T-helper 17 cell (primary cell): ENCODE data around the gene C16orf95. TPM values are rescaled to one million over a fixed set of nuclear protein-coding genes. Genes with fewer than 3 reads are reported as not detected.

Source experiments
- ATAC-seq: fragments of 150-1000 bp; cut with Tn5 transposase; 2 replicates; pipeline ENCODE4 v1.10.0; 2021; ENCODE audit warnings: mild to moderate bottlenecking, moderate library complexity
- DNase-seq, 3 donors: peaks; one replicate each; pipeline versions ENCODE4 v3.0.0 to v3.0.0-alpha.2; 2020 to 2021
- H3K9me3 ChIP-seq: one replicate; pipeline ENCODE4 v1.7.0; 2013; ENCODE audit warnings: low read length, mild to moderate bottlenecking; ENCODE audit not compliant: control insufficient read depth, poor library complexity, severe bottlenecking
- H3K27ac Mint-ChIP-seq: one replicate; pipeline ENCODE4 v1.8.0; 2022; ENCODE audit warnings: mild to moderate bottlenecking, moderate library complexity, mixed read lengths
- H3K27me3 Mint-ChIP-seq: one replicate; pipeline ENCODE4 v1.8.0; 2022; ENCODE audit warnings: mixed read lengths
- H3K36me3 Mint-ChIP-seq: one replicate; pipeline ENCODE4 v1.8.0; 2022; ENCODE audit warnings: low read depth, mixed read lengths
- H3K4me1 Mint-ChIP-seq: one replicate; pipeline ENCODE4 v1.8.0; 2022; ENCODE audit warnings: mild to moderate bottlenecking, mixed read lengths
- H3K4me3 Mint-ChIP-seq: one replicate; pipeline ENCODE4 v1.8.0; 2022; ENCODE audit warnings: mild to moderate bottlenecking, moderate library complexity, mixed read lengths
- total RNA-seq, 4 donors: library from RNA in 2 of 4; stranded (reverse) in 2 of 4; gene quantifications; one replicate each; pipeline ENCODE4 v1.2.3 and lab custom pipeline; 2022 to 2026

C16orf95 gene
- total RNA-seq, 2 donors from 2014 or later: 2.0 to 2.6 TPM

DNA sequence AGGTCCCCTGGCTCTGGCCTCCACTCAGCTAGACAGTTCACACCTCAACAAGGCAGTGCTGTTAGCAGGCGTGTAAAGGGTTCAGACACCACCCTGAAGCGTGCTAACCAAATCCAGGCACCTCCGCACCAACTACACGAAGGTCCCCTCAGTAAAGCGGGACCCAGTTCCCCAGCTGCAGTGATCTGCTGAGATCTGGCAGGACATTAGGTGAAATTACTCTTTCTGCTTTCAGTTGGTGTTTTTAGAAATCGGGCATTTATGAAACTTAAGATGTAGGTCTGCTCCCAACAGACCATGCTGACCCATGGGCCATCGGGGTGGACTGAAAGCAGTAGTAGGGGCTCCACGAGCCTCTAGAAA lies 39.3 kb upstream of the C16orf95 start:
- no peak overlapping the region for H3K4me3 Mint-ChIP-seq
- no peak for ATAC-seq
- no peak overlapping the region for H3K27ac Mint-ChIP-seq
- peaks cover 2% of the 10 kb centered on the region for H3K4me1 Mint-ChIP-seq
- no peaks in the 10 kb centered on the region for H3K9me3 ChIP-seq
- no peaks in the 10 kb centered on the region for H3K27me3 Mint-ChIP-seq
- DNase-seq: no peak
- peaks cover 3% of the 10 kb centered on the region for H3K36me3 Mint-ChIP-seq

DNA sequence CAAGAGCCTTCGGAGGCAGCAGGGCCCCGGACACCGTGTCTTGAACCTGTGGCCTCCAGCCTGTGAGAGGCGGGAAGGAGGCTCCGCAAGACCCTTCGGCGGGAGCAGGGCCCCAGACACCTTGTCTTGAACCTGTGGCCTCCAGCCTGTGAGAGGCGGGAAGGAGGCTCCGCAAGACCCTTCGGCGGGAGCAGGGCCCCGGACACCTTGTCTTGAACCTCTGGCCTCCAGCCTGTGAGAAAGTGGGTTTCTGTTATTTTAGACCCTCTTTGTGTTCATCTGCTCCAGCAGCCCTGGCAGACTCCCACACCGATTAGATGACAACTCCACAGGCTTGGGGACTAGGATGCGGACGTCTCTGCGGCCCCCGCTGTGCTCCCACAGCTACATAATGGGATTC lies 36.4 kb upstream of the C16orf95 start:
- Mint-ChIP-seq H3K27me3 (no peaks in the 10 kb centered on the region), H3K4me1 (peaks cover 4% of the 10 kb centered on the region), H3K4me3 (no peak overlapping the region), H3K27ac (peak overlapping the region; percentile 11), H3K36me3 (no peaks in the 10 kb centered on the region)
- DNase-seq (no peak), ATAC-seq (no peak)
- H3K9me3 ChIP-seq: no peaks in the 10 kb centered on the region

DNA sequence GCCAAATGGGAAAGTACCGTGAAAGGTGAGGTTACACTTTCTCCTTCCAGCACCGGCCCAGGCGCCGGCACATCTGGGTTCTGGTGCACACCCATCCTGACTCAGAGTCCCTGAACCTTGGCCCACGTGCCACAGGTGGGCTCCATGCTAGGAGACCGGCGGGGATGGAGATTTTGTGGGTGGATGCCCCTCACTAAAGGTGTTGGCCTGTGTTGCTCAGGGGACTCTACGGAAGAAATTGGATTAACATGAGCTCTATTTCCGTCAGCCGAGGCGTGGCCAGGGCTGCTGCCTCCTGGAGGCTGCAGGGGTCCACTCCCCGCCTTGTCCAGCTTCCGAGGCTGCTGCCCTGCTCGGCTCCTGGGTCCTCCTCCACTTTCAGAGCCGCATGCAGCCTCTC lies 35.6 kb upstream of the C16orf95 start:
- Mint-ChIP-seq H3K27ac (no peak overlapping the region), H3K4me1 (peaks cover 6% of the 10 kb centered on the region), H3K27me3 (no peaks in the 10 kb centered on the region), H3K36me3 (no peaks in the 10 kb centered on the region), H3K4me3 (no peak overlapping the region)
- DNase-seq: no peak
- ATAC-seq: no peak
- no peaks in the 10 kb centered on the region for H3K9me3 ChIP-seq

DNA sequence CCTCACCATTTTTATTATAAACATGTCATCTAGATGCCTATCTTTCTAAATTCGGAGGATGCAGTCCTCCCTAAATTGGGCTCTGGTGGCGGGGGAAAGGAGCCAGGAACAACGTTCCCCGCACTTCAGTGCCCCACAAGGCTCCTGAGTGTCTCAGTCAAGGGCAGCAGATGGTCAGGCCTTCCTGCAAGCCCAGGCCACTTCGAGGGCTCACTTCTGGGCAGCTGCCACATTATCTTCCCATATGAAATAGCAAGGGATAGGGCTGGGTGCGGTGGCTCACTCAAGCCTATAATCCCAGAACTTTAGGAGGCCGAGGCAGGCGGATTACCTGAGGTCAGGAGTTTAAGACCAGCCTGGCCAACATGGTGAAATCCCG lies 34.1 kb upstream of the C16orf95 start:
- H3K27me3 Mint-ChIP-seq: no peaks in the 10 kb centered on the region
- H3K27ac Mint-ChIP-seq: no peak overlapping the region
- no peaks in the 10 kb centered on the region for H3K9me3 ChIP-seq
- ATAC-seq: no peak
- DNase-seq: no peak
- peaks cover 6% of the 10 kb centered on the region for H3K4me1 Mint-ChIP-seq
- no peaks in the 10 kb centered on the region for H3K36me3 Mint-ChIP-seq
- H3K4me3 Mint-ChIP-seq: no peak overlapping the region

DNA sequence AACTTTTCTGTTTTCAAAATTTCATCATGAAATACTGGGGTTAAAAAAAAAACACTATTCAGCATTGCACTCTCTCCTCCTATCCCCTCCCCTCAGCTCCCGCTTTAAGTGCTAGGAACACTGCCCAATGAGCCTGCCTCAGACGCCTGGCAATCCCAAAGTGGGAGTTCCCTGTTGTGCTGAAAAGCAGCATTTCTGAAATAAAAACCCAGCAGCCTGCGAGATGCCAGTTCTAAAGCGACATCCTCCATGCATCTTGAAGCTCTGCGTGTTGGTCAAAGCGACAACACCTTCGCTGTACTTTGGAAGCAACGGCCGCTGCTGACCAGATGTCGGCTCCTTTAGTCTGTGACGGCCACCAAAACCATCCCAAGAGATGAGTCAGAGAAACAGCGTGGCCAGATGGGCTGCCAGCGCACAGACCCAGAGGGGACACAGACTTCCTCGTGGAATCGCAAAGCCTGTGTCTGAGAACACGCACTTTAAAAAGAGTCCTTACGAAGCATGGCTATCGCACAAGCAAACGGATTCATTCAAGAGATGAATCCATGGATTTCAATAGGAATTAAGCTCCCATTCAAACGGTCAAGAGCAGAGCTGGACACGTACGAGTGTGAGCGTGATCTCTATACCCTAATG lies 33.6 kb upstream of the C16orf95 start:
- H3K27me3 Mint-ChIP-seq: no peaks in the 10 kb centered on the region
- H3K27ac Mint-ChIP-seq: no peak overlapping the region
- no peak for DNase-seq
- no peaks in the 10 kb centered on the region for H3K9me3 ChIP-seq
- no peaks in the 10 kb centered on the region for H3K36me3 Mint-ChIP-seq
- ATAC-seq: no peak
- peaks cover 9% of the 10 kb centered on the region for H3K4me1 Mint-ChIP-seq
- H3K4me3 Mint-ChIP-seq: no peak overlapping the region

DNA sequence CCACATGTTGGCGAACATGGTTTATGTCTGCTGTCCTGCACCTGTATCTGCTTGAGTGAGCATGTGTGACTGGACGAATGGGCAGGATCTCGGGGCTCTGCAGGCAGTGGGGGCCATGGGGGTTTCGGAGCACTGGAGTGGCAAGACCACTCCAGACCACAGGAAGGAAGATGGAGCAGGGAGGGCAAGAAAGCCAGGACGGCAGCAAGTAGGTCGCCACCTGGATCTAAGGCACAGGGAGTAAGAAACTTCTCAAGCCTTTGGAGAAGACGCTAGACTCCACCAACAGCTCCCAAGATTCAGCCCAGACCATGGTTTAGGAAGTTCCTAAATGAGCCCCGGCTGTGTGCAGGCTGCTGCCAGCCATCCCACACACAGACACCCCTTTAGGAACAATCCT lies 32.8 kb upstream of the C16orf95 start:
- no peaks in the 10 kb centered on the region for H3K9me3 ChIP-seq
- no peak overlapping the region for H3K4me3 Mint-ChIP-seq
- ATAC-seq: no peak
- H3K4me1 Mint-ChIP-seq: peaks cover 14% of the 10 kb centered on the region
- H3K36me3 Mint-ChIP-seq: peaks cover 4% of the 10 kb centered on the region
- no peak overlapping the region for H3K27ac Mint-ChIP-seq
- DNase-seq: no peak
- no peaks in the 10 kb centered on the region for H3K27me3 Mint-ChIP-seq

DNA sequence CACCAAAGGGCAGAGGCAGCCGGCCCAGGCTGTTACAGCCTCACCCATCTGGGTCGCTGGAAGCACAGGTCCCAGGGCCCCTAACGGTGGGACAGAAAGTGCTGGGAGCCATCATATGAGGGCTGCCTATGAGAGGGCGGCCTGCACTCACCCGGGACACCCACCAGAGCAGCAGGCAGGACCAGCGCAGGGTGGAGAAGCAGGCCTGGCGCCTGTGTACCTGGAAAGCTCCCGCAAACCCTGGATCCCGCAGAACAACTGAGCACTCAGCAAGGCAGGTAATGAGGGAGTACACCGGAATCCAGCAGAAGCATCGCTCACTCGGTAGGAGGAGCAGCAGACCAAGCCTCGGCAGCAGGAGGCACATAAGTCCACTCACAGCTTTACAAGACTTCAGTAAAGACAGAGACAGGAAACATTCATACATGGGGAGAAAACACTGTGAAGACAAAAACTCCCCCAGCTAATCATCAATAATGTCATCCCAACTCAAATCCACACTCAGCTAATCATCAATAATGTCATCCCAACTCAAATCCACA lies 31.5 kb upstream of the C16orf95 start:
- H3K9me3 ChIP-seq: no peaks in the 10 kb centered on the region
- Mint-ChIP-seq H3K4me1 (peaks cover 17% of the 10 kb centered on the region), H3K27ac (peak overlapping the region; percentile 57), H3K4me3 (no peak overlapping the region), H3K36me3 (peaks cover 4% of the 10 kb centered on the region), H3K27me3 (no peaks in the 10 kb centered on the region)
- no peak for DNase-seq
- ATAC-seq: no peak

DNA sequence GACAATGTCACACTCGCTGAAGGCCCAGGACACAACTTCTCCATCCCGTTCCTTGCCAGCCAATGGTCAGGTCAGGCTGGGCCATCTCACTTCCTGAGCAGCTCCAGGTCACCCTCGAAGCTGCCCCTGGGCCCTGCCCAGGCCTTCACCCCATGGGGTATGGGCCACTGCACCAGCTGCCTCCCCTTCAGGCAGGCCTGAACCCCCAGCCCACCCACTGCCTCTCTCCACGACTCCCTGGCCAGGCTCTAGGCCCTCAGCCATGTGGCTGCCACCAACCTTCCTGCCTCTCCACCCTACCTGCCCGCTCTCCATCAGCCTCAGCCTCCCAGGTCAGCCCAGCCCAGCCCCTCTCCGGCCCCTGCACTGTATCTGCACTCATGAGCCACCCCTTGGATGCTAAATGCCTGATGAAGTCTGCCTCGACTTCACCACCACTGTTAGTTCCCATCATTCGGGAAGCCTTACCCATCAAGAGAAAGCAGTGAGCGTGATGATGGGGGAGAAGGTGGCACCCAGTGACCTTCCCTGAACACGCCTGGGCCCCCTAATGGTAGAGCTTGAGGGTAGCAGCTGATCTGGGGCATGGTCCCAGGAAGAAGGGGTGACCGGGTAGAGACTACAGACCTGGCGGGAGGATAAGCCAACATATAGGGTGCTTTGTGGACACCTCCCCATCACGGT lies 30.9 kb upstream of the C16orf95 start:
- no peak for ATAC-seq
- no peak for DNase-seq
- Mint-ChIP-seq H3K36me3 (peaks cover 4% of the 10 kb centered on the region), H3K27ac (peak overlapping the region; percentile 57), H3K27me3 (no peaks in the 10 kb centered on the region), H3K4me1 (peaks cover 17% of the 10 kb centered on the region), H3K4me3 (no peak overlapping the region)
- H3K9me3 ChIP-seq: no peaks in the 10 kb centered on the region

DNA sequence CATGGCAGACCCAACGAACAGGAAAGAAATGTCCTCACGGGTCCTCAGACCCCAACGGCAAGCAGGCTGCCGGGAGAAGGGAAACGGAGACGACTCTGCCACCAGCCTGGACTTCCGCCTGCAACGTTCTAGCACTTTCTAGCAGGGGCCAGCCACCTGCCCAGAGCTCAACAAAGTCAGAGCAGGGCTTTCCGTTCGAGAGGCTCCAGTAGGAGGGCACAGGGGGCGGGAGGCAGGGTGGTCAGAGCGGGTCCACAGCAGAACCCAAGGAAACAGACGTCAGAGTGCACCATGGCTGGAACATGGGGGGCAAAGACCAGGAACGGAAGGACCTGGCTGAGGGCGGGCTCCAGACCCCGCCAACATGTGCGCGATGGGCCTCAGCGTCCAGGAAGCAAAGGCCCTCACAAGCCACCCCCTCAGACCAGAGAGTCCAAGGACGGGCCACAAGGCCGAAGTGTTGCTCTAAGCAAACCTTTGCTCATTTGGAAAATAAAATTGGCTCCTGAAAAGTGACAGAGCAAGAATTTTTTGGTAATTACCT lies 29.4 kb upstream of the C16orf95 start:
- Mint-ChIP-seq H3K27me3 (no peaks in the 10 kb centered on the region), H3K36me3 (peaks cover 4% of the 10 kb centered on the region), H3K4me3 (no peak overlapping the region), H3K27ac (peak overlapping the region; percentile 19), H3K4me1 (peaks cover 17% of the 10 kb centered on the region)
- no peak for DNase-seq
- H3K9me3 ChIP-seq: no peaks in the 10 kb centered on the region
- no peak for ATAC-seq

DNA sequence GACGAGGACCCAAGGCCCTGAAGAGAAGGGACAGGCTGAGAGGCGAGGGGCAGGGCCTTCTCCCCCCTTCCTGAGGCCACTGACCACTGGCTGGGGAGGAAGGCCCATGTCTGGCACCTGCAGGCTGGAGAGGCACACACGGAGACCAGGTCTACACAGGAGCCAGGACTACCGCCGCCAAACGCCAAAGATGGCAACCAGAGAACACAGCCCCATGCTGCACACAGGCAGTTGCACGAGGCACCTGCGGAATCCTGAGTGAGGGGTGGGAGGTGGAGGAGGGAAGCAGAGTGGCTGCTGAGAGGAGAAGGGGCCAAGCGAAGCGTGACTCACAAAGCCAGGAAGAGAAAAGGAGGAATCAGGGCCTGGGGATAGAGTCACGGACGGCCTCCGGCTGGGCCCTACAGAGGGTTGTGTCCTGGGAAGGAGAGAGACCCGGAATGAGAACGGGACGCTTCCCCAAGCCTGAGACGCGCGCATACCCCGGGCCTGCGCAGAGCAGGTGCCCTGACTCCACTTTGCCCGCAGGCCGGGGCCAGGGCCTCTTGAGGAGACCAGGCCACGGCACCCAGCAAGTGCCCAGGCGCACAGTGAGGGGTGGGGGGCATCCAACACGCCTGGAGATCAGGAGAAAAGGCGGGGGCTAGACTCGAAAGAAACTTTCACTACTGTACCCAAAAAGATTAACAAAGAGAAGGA lies 28.7 kb upstream of the C16orf95 start:
- H3K27ac Mint-ChIP-seq: peak overlapping the region; percentile 93

DNA sequence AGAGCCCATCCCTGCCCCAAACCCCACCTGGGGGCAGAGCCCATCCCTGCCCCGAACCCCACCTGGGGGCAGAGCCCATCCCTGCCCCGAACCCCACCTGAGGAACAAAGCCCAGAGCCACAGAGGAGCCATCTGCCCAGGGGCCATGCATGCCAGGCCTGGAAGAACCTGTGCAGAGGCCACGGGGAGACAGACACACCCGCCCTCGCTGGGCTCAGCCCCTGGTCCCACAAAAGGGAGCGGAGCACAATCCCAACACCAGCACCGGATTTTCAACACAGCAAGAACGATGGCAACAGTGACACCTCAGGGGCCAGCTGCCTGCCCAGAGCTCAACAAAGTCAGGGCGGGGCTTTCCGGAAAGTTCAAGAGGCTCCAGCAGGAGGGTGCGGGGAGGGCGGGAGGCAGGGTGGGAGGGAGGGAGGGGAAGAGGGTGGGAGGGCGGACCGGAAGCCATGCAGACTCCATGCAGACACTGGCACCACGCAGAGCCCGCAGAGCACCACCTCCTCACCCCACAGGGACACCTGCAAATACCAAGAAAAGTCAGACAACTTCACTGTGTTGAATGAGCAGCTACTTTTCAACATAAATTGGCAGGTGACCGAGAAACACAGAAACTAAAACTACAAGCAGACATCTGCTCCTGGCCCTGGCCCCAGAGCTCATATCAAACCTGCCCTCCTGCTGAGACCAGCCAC lies 27.9 kb upstream of the C16orf95 start:
- Mint-ChIP-seq H3K27me3 (no peaks in the 10 kb centered on the region), H3K4me3 (peak overlapping the region; percentile 90), H3K27ac (peak overlapping the region; percentile 93), H3K36me3 (peaks cover 4% of the 10 kb centered on the region), H3K4me1 (peaks cover 17% of the 10 kb centered on the region)
- ATAC-seq (peak; percentile 81), DNase-seq (peak; percentile 11 to 33 (median 32))
- no peaks in the 10 kb centered on the region for H3K9me3 ChIP-seq

More for the DNA sequence above, 28.7 kb upstream of the C16orf95 start:
- Mint-ChIP-seq H3K4me1 (peaks cover 17% of the 10 kb centered on the region), H3K27me3 (no peaks in the 10 kb centered on the region), H3K4me3 (peak overlapping the region; percentile 90), H3K36me3 (peaks cover 4% of the 10 kb centered on the region)
- ATAC-seq: no peak
- DNase-seq: no peak
- no peaks in the 10 kb centered on the region for H3K9me3 ChIP-seq

DNA sequence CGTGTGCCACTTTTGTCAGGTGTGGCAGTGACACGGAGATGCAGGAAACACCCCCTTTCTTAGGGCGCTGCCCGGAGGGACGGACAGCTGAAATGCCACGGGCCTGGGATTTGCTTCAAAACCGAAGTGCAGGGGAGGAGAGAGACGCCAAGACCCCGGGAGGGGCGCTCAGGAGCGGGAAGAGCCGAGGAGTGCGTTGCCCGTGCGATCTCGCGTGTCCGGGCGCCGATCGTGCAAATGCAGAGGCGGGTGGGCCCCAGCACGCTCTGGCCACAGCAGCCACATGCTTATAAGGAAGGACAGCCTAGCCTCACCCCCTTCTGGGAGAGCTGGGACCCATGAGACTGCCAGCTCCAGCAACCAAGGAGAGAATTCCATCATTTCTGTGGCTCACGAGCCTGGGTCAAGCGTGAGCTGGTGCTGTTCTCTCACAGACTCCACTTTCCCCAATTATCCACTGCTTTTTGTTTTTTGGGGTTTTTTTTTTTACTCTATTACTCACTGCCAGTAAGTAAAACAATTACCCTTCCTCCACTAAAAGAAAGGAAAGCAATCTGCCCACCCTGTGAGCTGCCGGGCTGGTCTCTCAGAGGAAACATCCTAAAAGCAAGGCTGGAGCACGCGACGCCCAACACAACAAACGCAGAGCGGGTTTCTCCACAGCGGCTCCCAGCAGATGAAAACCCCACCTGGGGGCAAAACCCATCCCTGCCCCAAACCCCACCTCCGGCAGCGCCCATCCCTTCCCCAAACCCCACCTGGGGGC lies 27.2 kb upstream of the C16orf95 start:
- Mint-ChIP-seq H3K27me3 (no peaks in the 10 kb centered on the region), H3K4me3 (peak overlapping the region; percentile 19), H3K27ac (peak overlapping the region; percentile 93), H3K4me1 (peaks cover 17% of the 10 kb centered on the region), H3K36me3 (peaks cover 4% of the 10 kb centered on the region)
- DNase-seq: no peak
- no peak for ATAC-seq
- H3K9me3 ChIP-seq: no peaks in the 10 kb centered on the region
